Cardiac muscle cell (in vitro differentiated cells and primary cell): ENCODE measurements around the gene KASH5. TPM values are rescaled to one million over a fixed set of nuclear protein-coding genes. Genes with fewer than 3 reads are reported as not detected.
A peak's percentile ranks its signal among the peaks of the same experiment; 100 is the strongest.

ENCODE experiments used
- DNase-seq, 2 donors: peaks; one replicate each; pipeline versions ENCODE4 v3.0.0 to v3.0.0-alpha.2; 2010 to 2017; ENCODE audit warnings: low read depth in 1 of 2, low spot score in 1 of 2
- H3K27ac ChIP-seq: fragments of 200-600 bp; sonication (generic); 2 replicates; pipeline ENCODE4 v1.5.1; 2016
- H3K27me3 ChIP-seq: fragments of 200-600 bp; sonication (generic); 2 replicates; pipeline ENCODE4 v1.6.0; 2016; ENCODE audit warnings: control low read depth
- H3K36me3 ChIP-seq: fragments of 200-600 bp; sonication (generic); 2 replicates; pipeline ENCODE4 v1.5.1; 2016; ENCODE audit warnings: control low read depth
- H3K4me1 ChIP-seq: fragments of 200-600 bp; sonication (generic); 2 replicates; pipeline ENCODE4 v1.8.1; 2017; ENCODE audit warnings: low read depth, mild to moderate bottlenecking, mixed run types
- H3K4me3 ChIP-seq: fragments of 200-600 bp; sonication (generic); 2 replicates; pipeline ENCODE4 v1.5.1; 2016; ENCODE audit warnings: mild to moderate bottlenecking
- H3K9me3 ChIP-seq: fragments of 200-600 bp; sonication (generic); 2 replicates; pipeline ENCODE4 v1.5.1; 2017; ENCODE audit warnings: low read depth, mild to moderate bottlenecking, control low read depth
- polyA plus RNA-seq: library from polyadenylated mRNA; unstranded; fragments of >200 nt; fragmentation: Nextera tagmentation; extraction: Ambion mirVana; gene quantifications from 2 replicates; pipeline ENCODE4 v1.2.1, GENCODE V29; 2016
- total RNA-seq: library from RNA; depleted of rRNA; stranded (reverse); fragments of >200 nt; gene quantifications from 2 replicates; pipeline ENCODE4 v1.2.3, GENCODE V29; 2016
- TF ChIP-seq, protein P1 (sequence below): IDR thresholded peaks from 2 replicates; pipeline ENCODE4 v1.5.1; 2012; ENCODE audit warnings: low read depth, mild to moderate bottlenecking, low read length

The KASH5 gene
- total and polyA plus RNA-seq, 2 experiments from 2014 or later: 0.27 TPM; not detected in 1

GRCh38 chr19:49357186-49357585 lies 30.9 kb upstream of the KASH5 start:
- Histone ChIP-seq H3K27me3 (no peaks in the 10 kb centered on the region), H3K4me3 (no peak overlapping the region), H3K9me3 (no peaks in the 10 kb centered on the region), H3K36me3 (peaks cover 35% of the 10 kb centered on the region), H3K27ac (peak overlapping the region; percentile 39), H3K4me1 (peaks cover 5% of the 10 kb centered on the region)
- DNase-seq: no peak
- TF ChIP-seq, protein P1, sequence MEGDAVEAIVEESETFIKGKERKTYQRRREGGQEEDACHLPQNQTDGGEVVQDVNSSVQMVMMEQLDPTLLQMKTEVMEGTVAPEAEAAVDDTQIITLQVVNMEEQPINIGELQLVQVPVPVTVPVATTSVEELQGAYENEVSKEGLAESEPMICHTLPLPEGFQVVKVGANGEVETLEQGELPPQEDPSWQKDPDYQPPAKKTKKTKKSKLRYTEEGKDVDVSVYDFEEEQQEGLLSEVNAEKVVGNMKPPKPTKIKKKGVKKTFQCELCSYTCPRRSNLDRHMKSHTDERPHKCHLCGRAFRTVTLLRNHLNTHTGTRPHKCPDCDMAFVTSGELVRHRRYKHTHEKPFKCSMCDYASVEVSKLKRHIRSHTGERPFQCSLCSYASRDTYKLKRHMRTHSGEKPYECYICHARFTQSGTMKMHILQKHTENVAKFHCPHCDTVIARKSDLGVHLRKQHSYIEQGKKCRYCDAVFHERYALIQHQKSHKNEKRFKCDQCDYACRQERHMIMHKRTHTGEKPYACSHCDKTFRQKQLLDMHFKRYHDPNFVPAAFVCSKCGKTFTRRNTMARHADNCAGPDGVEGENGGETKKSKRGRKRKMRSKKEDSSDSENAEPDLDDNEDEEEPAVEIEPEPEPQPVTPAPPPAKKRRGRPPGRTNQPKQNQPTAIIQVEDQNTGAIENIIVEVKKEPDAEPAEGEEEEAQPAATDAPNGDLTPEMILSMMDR: no peak

GRCh38 chr19:49359851-49360820 lies 27.9 kb upstream of the KASH5 start:
- peaks cover 5% of the 10 kb centered on the region for H3K4me1 ChIP-seq

GRCh38 chr19:49361438-49362047 lies 26.5 kb upstream of the KASH5 start:
- peaks cover 3% of the 10 kb centered on the region for H3K4me1 ChIP-seq
- TF ChIP-seq, protein P1: no peak
- DNase-seq: peak; percentile 91
- H3K4me3 ChIP-seq: peak overlapping the region; percentile 73
- H3K9me3 ChIP-seq: no peaks in the 10 kb centered on the region
- peaks cover 21% of the 10 kb centered on the region for H3K36me3 ChIP-seq
- H3K27ac ChIP-seq: peak overlapping the region; percentile 96
- H3K27me3 ChIP-seq: no peaks in the 10 kb centered on the region

More at GRCh38 chr19:49359851-49360820, 27.9 kb upstream of the KASH5 start:
- H3K36me3 ChIP-seq: peaks cover 22% of the 10 kb centered on the region
- peak in 1 of 2 donors; percentile 13 for DNase-seq
- TF ChIP-seq, protein P1: no peak
- H3K4me3 ChIP-seq: peak overlapping the region; percentile 73
- no peaks in the 10 kb centered on the region for H3K27me3 ChIP-seq
- no peaks in the 10 kb centered on the region for H3K9me3 ChIP-seq
- peak overlapping the region; percentile 96 for H3K27ac ChIP-seq

GRCh38 chr19:49362048-49362928 lies 25.8 kb upstream of the KASH5 start, which contains the start of gene TEAD2:
TEAD2 (minus strand) TSS chr19:49362416; CDS start chr19:49360075, 2,341 bp downstream.
- Histone ChIP-seq H3K36me3 (peaks cover 21% of the 10 kb centered on the region), H3K27ac (peak within 1 kb of the TSS; percentile 96), H3K4me3 (peak within 1 kb of the TSS; percentile 73), H3K9me3 (no peaks in the 10 kb centered on the region), H3K27me3 (no peaks in the 10 kb centered on the region), H3K4me1 (no peaks in the 10 kb centered on the region)
- peak; percentile 65 to 83 for DNase-seq
- TF ChIP-seq, protein P1: no peak

DNA sequence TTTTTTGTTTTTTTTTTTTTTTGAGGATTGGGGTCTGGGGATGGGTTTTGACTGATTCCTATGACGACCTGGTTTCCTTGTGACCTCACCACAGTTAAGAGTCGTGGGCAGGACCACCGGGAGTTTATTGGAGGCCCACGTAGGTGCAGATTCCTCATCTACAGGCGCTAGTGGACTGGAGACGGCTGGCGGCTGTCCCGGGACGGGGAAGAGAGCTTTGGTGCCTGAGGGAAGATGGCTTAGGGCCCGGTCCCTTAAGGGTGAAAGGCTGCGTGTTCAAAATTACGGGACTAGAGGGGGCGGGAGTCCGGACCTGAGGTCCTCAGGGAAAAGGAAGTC lies 25.2 kb upstream of the KASH5 start:
- TF ChIP-seq, protein P1: no peak
- H3K27me3 ChIP-seq: no peaks in the 10 kb centered on the region
- no peaks in the 10 kb centered on the region for H3K9me3 ChIP-seq
- H3K36me3 ChIP-seq: peaks cover 16% of the 10 kb centered on the region
- H3K27ac ChIP-seq: peak overlapping the region; percentile 96
- H3K4me3 ChIP-seq: peak overlapping the region; percentile 73
- H3K4me1 ChIP-seq: no peaks in the 10 kb centered on the region
- DNase-seq: peak; percentile 51 to 61
